Neural cell (in vitro differentiated cells): ENCODE data around the gene ITGAD. TPM values are rescaled to one million over a fixed set of nuclear protein-coding genes. Genes with fewer than 3 reads are reported as not detected.

Experiments used
- H2AFZ ChIP-seq: fragments of 200-600, 300-800 bp; sonication (generic), shearing (Covaris generic); 2 replicates; pipeline ENCODE4 v1.6.0; 2014; ENCODE audit warnings: low read depth, mild to moderate bottlenecking, antibody characterized with exemption, low read length, moderate library complexity
- H3F3A ChIP-seq: fragments of 200-600 bp; shearing (Covaris generic); 2 replicates; pipeline ENCODE4 v1.6.1; 2016; ENCODE audit warnings: mild to moderate bottlenecking, moderate library complexity, mixed read lengths, antibody characterized with exemption, low read length; ENCODE audit not compliant: insufficient read depth, poor library complexity, severe bottlenecking
- H3K27ac ChIP-seq: fragments of 200-600, 300-800 bp; sonication (generic), shearing (Covaris generic); 2 replicates; pipeline ENCODE4 v1.5.1; 2014; ENCODE audit warnings: mild to moderate bottlenecking, low read length, moderate library complexity
- H3K27me3 ChIP-seq: fragments of 300-800, 200-600 bp; sonication (generic), shearing (Covaris generic); 2 replicates; pipeline ENCODE4 v1.6.0; 2014; ENCODE audit warnings: mild to moderate bottlenecking, low read depth, low read length, moderate library complexity; ENCODE audit not compliant: insufficient read depth
- H3K36me3 ChIP-seq: fragments of 300-800, 200-600 bp; sonication (generic), shearing (Covaris generic); 2 replicates; pipeline ENCODE4 v1.5.1; 2014; ENCODE audit warnings: mild to moderate bottlenecking, antibody characterized with exemption, low read length, moderate library complexity; ENCODE audit not compliant: insufficient read depth
- H3K4me2 ChIP-seq: fragments of 300-800, 200-600 bp; sonication (generic), shearing (Covaris generic); 2 replicates; pipeline ENCODE4 v1.6.0; 2014; ENCODE audit warnings: mild to moderate bottlenecking, low read length
- H3K4me3 ChIP-seq: fragments of 300-800, 200-600 bp; sonication (generic), shearing (Covaris generic); 2 replicates; pipeline ENCODE4 v1.5.1; 2014; ENCODE audit warnings: mild to moderate bottlenecking, low read length, moderate library complexity
- H3K79me2 ChIP-seq: fragments of 200-600 bp; shearing (Covaris generic); replicated peaks from 2 replicates; pipeline ENCODE4 v1.6.0; 2014; ENCODE audit warnings: mild to moderate bottlenecking, low read length, moderate library complexity; ENCODE audit not compliant: insufficient read depth
- H3K9ac ChIP-seq: fragments of 300-800, 200-600 bp; sonication (generic), shearing (Covaris generic); 2 replicates; pipeline ENCODE4 v1.6.1; 2016; ENCODE audit warnings: mild to moderate bottlenecking, low read length, mixed read lengths
- H3K9me2 ChIP-seq: fragments of 200-600 bp; shearing (Covaris generic); 2 replicates; pipeline ENCODE4 v1.6.1; 2016; ENCODE audit warnings: mild to moderate bottlenecking, low read length, mixed read lengths; ENCODE audit not compliant: insufficient read depth
- H3K9me3 ChIP-seq: fragments of 200-600, 300-800 bp; sonication (generic), shearing (Covaris generic); 2 replicates; pipeline ENCODE4 v1.6.1; 2016; ENCODE audit warnings: mild to moderate bottlenecking, mixed run types, low read length, moderate library complexity, mixed read lengths
- H4K20me1 ChIP-seq: fragments of 200-600 bp; shearing (Covaris generic); 2 replicates; pipeline ENCODE4 v1.6.1; 2016; ENCODE audit warnings: mild to moderate bottlenecking, mixed run types; ENCODE audit not compliant: insufficient read depth
- CTCF ChIP-seq: fragments of 450-650 bp; IDR thresholded peaks from 2 replicates; pipeline ENCODE4 v1.5.1; 2014; ENCODE audit warnings: antibody characterized with exemption, mild to moderate bottlenecking, moderate library complexity; ENCODE audit not compliant: poor library complexity, severe bottlenecking
- EP300 ChIP-seq: fragments of 450-650 bp; conservative IDR thresholded peaks from 2 replicates; pipeline ENCODE4 v1.6.1; 2014; ENCODE audit warnings: antibody characterized with exemption, mild to moderate bottlenecking, moderate library complexity; ENCODE audit not compliant: poor library complexity, severe bottlenecking
- MXI1 ChIP-seq: fragments of 450-650 bp; conservative IDR thresholded peaks from 2 replicates; pipeline ENCODE4 v1.6.1; 2014; ENCODE audit warnings: antibody characterized with exemption, mild to moderate bottlenecking; ENCODE audit not compliant: poor library complexity, severe bottlenecking
- POLR2AphosphoS5 ChIP-seq: IDR thresholded peaks from 2 replicates; pipeline ENCODE4 v1.6.1; 2012
- RAD21 ChIP-seq: fragments of 450-650 bp; conservative IDR thresholded peaks from 2 replicates; pipeline ENCODE4 v1.6.1; 2014; ENCODE audit warnings: antibody characterized with exemption, mild to moderate bottlenecking, moderate library complexity
- REST ChIP-seq: IDR thresholded peaks from 2 replicates; pipeline ENCODE4 v1.6.1; 2012; ENCODE audit warnings: borderline replicate concordance
- TAF1 ChIP-seq: IDR thresholded peaks from 2 replicates; pipeline ENCODE4 v1.6.1; 2012; ENCODE audit warnings: low read depth
- polyA plus RNA-seq: library from polyadenylated mRNA; depleted of rRNA; stranded (reverse); fragments of >200 nt; gene quantifications from 2 replicates; pipeline ENCODE4 v1.2.3, GENCODE V29; 2014

The ITGAD gene
- polyA plus RNA-seq, 1 donor from 2014 or later = not detected

GRCh38 chr16:31471875-31472708, 79.0 kb downstream of the ITGAD start, which contains the start of gene TGFB1I1:
Gene TGFB1I1, plus strand, starts transcription at chr16:31472152. Its CDS starts 37 bp downstream, at chr16:31472189.
- H3K27ac ChIP-seq = no peak within 1 kb of the TSS
- no peaks in the 10 kb centered on the region for H3K9me2 ChIP-seq
- TF ChIP-seq TAF1 = no peak
- no peaks in the 10 kb centered on the region for H4K20me1 ChIP-seq
- no peaks in the 10 kb centered on the region for H3K9me3 ChIP-seq
- no peak within 1 kb of the TSS for H3K4me2 ChIP-seq
- H3F3A ChIP-seq = no peaks in the 10 kb centered on the region
- H3K79me2 ChIP-seq = no peaks in the 10 kb centered on the region
- no peak within 1 kb of the TSS for H2AFZ ChIP-seq
- H3K36me3 ChIP-seq = no peaks in the 10 kb centered on the region
- H3K4me3 ChIP-seq = peak within 1 kb of the TSS; percentile 57
- H3K27me3 ChIP-seq = peaks cover 58% of the 10 kb centered on the region
- peak within 1 kb of the TSS; percentile 23 for H3K9ac ChIP-seq

GRCh38 chr16:31472709-31473203, 79.6 kb downstream of the ITGAD start:
- no peaks in the 10 kb centered on the region for H3K9me3 ChIP-seq
- H4K20me1 ChIP-seq = no peaks in the 10 kb centered on the region
- H3K27ac ChIP-seq = no peak overlapping the region
- no peaks in the 10 kb centered on the region for H3K36me3 ChIP-seq
- H3K9me2 ChIP-seq = no peaks in the 10 kb centered on the region
- no peaks in the 10 kb centered on the region for H3F3A ChIP-seq
- no peak overlapping the region for H3K9ac ChIP-seq
- no peak for TF ChIP-seq EP300
- TF ChIP-seq POLR2AphosphoS5 = no peak
- TF ChIP-seq REST = no peak
- TF ChIP-seq MXI1 = no peak
- no peak for TF ChIP-seq CTCF
- H2AFZ ChIP-seq = no peak overlapping the region
- no peak overlapping the region for H3K4me2 ChIP-seq
- H3K79me2 ChIP-seq = no peaks in the 10 kb centered on the region
- H3K4me3 ChIP-seq = no peak overlapping the region
- H3K27me3 ChIP-seq = peaks cover 65% of the 10 kb centered on the region

GRCh38 chr16:31473264-31473984, 80.3 kb downstream of the ITGAD start:
- Histone ChIP-seq H2AFZ (no peak overlapping the region), H3K27me3 (peaks cover 72% of the 10 kb centered on the region), H3K9me2 (no peaks in the 10 kb centered on the region), H3K79me2 (no peaks in the 10 kb centered on the region), H3K4me2 (no peak overlapping the region), H3K9me3 (no peaks in the 10 kb centered on the region), H3F3A (no peaks in the 10 kb centered on the region), H3K36me3 (no peaks in the 10 kb centered on the region), H3K4me3 (no peak overlapping the region), H3K27ac (no peak overlapping the region), H4K20me1 (no peaks in the 10 kb centered on the region), H3K9ac (no peak overlapping the region)
- TF ChIP-seq RAD21 (no peak), CTCF (no peak), MXI1 (no peak), POLR2AphosphoS5 (no peak)
